GM12878 (cell line): Measurements from ENCODE around the gene ITGA3. TPM values are rescaled to one million over a fixed set of nuclear protein-coding genes. Genes with fewer than 3 reads are reported as not detected.

Experiments
- ATAC-seq: fragments of 200-7000 bp; cut with Tn5 transposase; 3 replicates; pipeline ENCODE4 v1.9.1; 2020; ENCODE audit warnings: mild to moderate bottlenecking, moderate library complexity
- BruUV-seq: library from RNA; stranded (reverse); fragments of 400-500 nt; replicated peaks from 2 replicates; lab custom pipeline; 2021; lab: Mats Ljungman, UMichigan
- CTCF ChIA-PET: fragments of 300-600 bp; sonication (Branson Sonifier 250); formaldehyde crosslinking; extraction: SDS; loops from one replicate; lab custom pipeline; 2021; ENCODE audit warnings: inconsistent platforms; lab: Yijun Ruan, JAX
- POLR2A ChIA-PET: fragments of 350-600 bp; formaldehyde crosslinking; extraction: SDS; loops from one replicate; lab custom pipeline; 2021; ENCODE audit warnings: inconsistent platforms; lab: Charles Lee
- RAD21 ChIA-PET: fragments of 300-600 bp; sonication (Branson Sonifier 250); formaldehyde crosslinking; loops from one replicate; lab custom pipeline; 2023; ENCODE audit warnings: antibody characterized with exemption; ENCODE audit not compliant: unreplicated experiment; lab: Charles Lee
- SMC1A ChIA-PET: fragments of 300-600 bp; sonication (Branson Sonifier 250); formaldehyde crosslinking; loops from one replicate; lab custom pipeline; 2023; ENCODE audit not compliant: unreplicated experiment, uncharacterized antibody; lab: Charles Lee
- DNase-seq: peaks from one replicate; pipeline ENCODE4 v3.0.0-alpha.2; 2011; ENCODE audit warnings: low read depth, low spot score
- FAIRE-seq: peaks from 3 replicates; lab custom pipeline; 2011; peaks lifted over from hg19 to GRCh38; lab: Jason Lieb, UNC
- H2AFZ ChIP-seq: 2 replicates; pipeline ENCODE4 v1.6.0; 2011; ENCODE audit warnings: low read depth, low read length, control low read depth; ENCODE audit not compliant: control insufficient read depth
- H3K27ac ChIP-seq: 2 replicates; pipeline ENCODE4 v1.5.1; 2011; ENCODE audit warnings: control low read depth; ENCODE audit not compliant: control insufficient read depth, insufficient read depth
- H3K27me3 ChIP-seq, 2 experiments: replicated peaks in 1 of 2; 2 replicates each; pipeline versions ENCODE4 v1.6.0 to v1.6.1; 2011; ENCODE audit warnings: low read length in 1 of 2; ENCODE audit not compliant: control insufficient read depth in 2 of 2, insufficient read depth in 2 of 2
- H3K36me3 ChIP-seq, 2 experiments: 2 replicates each; pipeline ENCODE4 v1.5.1; 2011; ENCODE audit warnings: low read length in 1 of 2; ENCODE audit not compliant: control insufficient read depth in 2 of 2, insufficient read depth in 2 of 2
- H3K4me1 ChIP-seq: 2 replicates; pipeline ENCODE4 v1.6.1; 2011; ENCODE audit warnings: mild to moderate bottlenecking, low read length, moderate library complexity, mixed read lengths; ENCODE audit not compliant: control insufficient read depth, insufficient read depth
- H3K4me2 ChIP-seq: 2 replicates; pipeline ENCODE4 v1.6.0; 2011; ENCODE audit warnings: control low read depth; ENCODE audit not compliant: control insufficient read depth, insufficient read depth
- H3K4me3 ChIP-seq: fragments of 200-600 bp; sonication (generic); 2 replicates; pipeline ENCODE4 v1.5.1; 2016
- H3K79me2 ChIP-seq: 2 replicates; pipeline ENCODE4 v1.6.0; 2011; ENCODE audit warnings: low read length; ENCODE audit not compliant: control insufficient read depth, insufficient read depth
- H3K9ac ChIP-seq: 2 replicates; pipeline ENCODE4 v1.8.0; 2011; ENCODE audit warnings: low read length, control low read depth, mixed read lengths; ENCODE audit not compliant: control insufficient read depth, insufficient read depth
- H3K9me3 ChIP-seq: replicated peaks from 3 replicates; pipeline ENCODE4 v1.5.1; 2011; ENCODE audit warnings: mild to moderate bottlenecking, low read length; ENCODE audit not compliant: control insufficient read depth, insufficient read depth
- H4K20me1 ChIP-seq: 2 replicates; pipeline ENCODE4 v1.6.0; 2011; ENCODE audit not compliant: control insufficient read depth, insufficient read depth
- CREB1 ChIP-seq: IDR thresholded peaks from 2 replicates; pipeline ENCODE4 v1.6.1; 2012; ENCODE audit warnings: low read depth, mild to moderate bottlenecking, inconsistent platforms
- ETV6 ChIP-seq, 2 experiments: fragments of 450-650 bp in 1 of 2; IDR thresholded peaks in 1 of 2; conservative IDR thresholded peaks in 1 of 2; 2 replicates each; pipeline ENCODE4 v1.6.1; 2014; ENCODE audit warnings: antibody characterized with exemption in 1 of 2, borderline replicate concordance in 1 of 2, low read depth in 1 of 2, mild to moderate bottlenecking in 1 of 2, moderate library complexity in 1 of 2
- IKZF1 ChIP-seq: fragments of 450-650 bp; conservative IDR thresholded peaks from 2 replicates; pipeline ENCODE4 v1.6.1; 2017; ENCODE audit warnings: antibody characterized with exemption, mild to moderate bottlenecking
- IRF5 ChIP-seq: fragments of 450-650 bp; IDR thresholded peaks from 2 replicates; pipeline ENCODE4 v1.6.1; 2017; ENCODE audit warnings: borderline replicate concordance
- KDM1A ChIP-seq: fragments of 200-600 bp; sonication (generic); IDR thresholded peaks from 2 replicates; pipeline ENCODE4 v1.6.1; 2016; ENCODE audit warnings: borderline replicate concordance
- LARP7 ChIP-seq: fragments of 450-650 bp; IDR thresholded peaks from 2 replicates; pipeline ENCODE4 v1.6.1; 2017; ENCODE audit warnings: mild to moderate bottlenecking
- POLR2AphosphoS2 ChIP-seq: IDR thresholded peaks from 2 replicates; pipeline ENCODE4 v1.6.1; 2011; ENCODE audit warnings: low read depth, mild to moderate bottlenecking, low read length, improper control_type of control experiment, moderate library complexity
- RAD51 ChIP-seq: fragments of 450-650 bp; IDR thresholded peaks from 2 replicates; pipeline ENCODE4 v1.6.1; 2016; ENCODE audit warnings: moderate library complexity, mild to moderate bottlenecking, inconsistent platforms
- REST ChIP-seq: IDR thresholded peaks from 2 replicates; pipeline ENCODE4 v1.6.1; 2012; ENCODE audit warnings: mild to moderate bottlenecking, low read depth, low read length
- SMC3 ChIP-seq: IDR thresholded peaks from 2 replicates; pipeline ENCODE4 v1.6.1; 2011; ENCODE audit warnings: low read length, improper control_type of control experiment, borderline replicate concordance
- TBL1XR1 ChIP-seq: IDR thresholded peaks from 2 replicates; pipeline ENCODE4 v1.6.1; 2012; ENCODE audit warnings: low read depth, low read length, improper control_type of control experiment
- TCF12 ChIP-seq: IDR thresholded peaks from 2 replicates; pipeline ENCODE4 v1.6.1; 2011; ENCODE audit warnings: low read depth, mild to moderate bottlenecking, low read length
- WGBS: methylation state at CpG from one replicate; pipeline ENCODE4 v1.1.6; 2016; ENCODE audit warnings: low lambda C conversion rate; ENCODE audit not compliant: insufficient replicate concordance, insufficient coverage; ENCODE audit errors: missing lambda C conversion rate; 5-methylcytosine and 5-hydroxymethylcytosine counted together
- in situ Hi-C: fragments of 300-500 bp; cut with MboI; formaldehyde crosslinking; loops from 9 replicates; pipeline ENCODE4 v1.14.3; 2018; ENCODE audit warnings: mixed read lengths
- intact Hi-C: fragments of 100-400 bp; cut with micrococcal nuclease; formaldehyde crosslinking; loops from one replicate; pipeline ENCODE4 v1.14.2; 2022; ENCODE audit not compliant: unreplicated experiment
- polyA plus RNA-seq, 11 experiments: library from polyadenylated mRNA; depleted of rRNA in 4 of 11; unstranded in 6 of 11; stranded (reverse) in 5 of 11; fragments of >200 nt; fragmentation: Nextera tagmentation in 4 of 11; fragmentation: Illumina TruSeq in 1 of 11; extraction: Ambion mirVana in 4 of 11; extraction: Trizol in 1 of 11; gene quantifications; 1 replicate in 1 of 11; 2 replicates in 10 of 11; pipeline versions ENCODE4 v1.2.1 to v1.2.3, GENCODE V29; 2011 to 2016; ENCODE audit warnings: inconsistent platforms in 2 of 11, missing spikeins in 2 of 11, low read depth in 1 of 11
- total RNA-seq, 4 experiments: library from RNA; depleted of rRNA in 3 of 4; stranded (reverse); fragments of >200 nt in 3 of 4; fragmentation: Illumina TruSeq in 1 of 4; extraction: Trizol in 1 of 4; gene quantifications; 2 replicates each; pipeline versions ENCODE4 v1.2.1 to v1.2.3, GENCODE V29; 2013 to 2021

The ITGA3 gene
- total and polyA plus RNA-seq, 10 of the 15 experiments (the other 5 are each of a cell fraction or from before 2014, with no cell fraction given), result 0.29 to 13.4 (median 6.6) TPM

- ATAC-seq, result no peak
- ChIA-PET POLR2A (no interaction called here), CTCF (interaction anchor here (0.6 to 2.8 kb wide), 8 partner anchors 11 to 75 kb away, joined by 3 to 9 read pairs (median 3); partner anchors contain the start of gene ITGA3), SMC1A (interaction anchor here (1.1 kb wide), 1 partner anchor 54 kb away, joined by 3 read pairs; no protein-coding TSS in a partner anchor), RAD21 (no interaction called here)
- intact Hi-C loops, result loop anchor here (1.0 kb wide), 1 partner anchor 24 kb away; the partner anchor contains the start of gene ITGA3
- no peaks in the 10 kb centered on the region for H3K9me3 ChIP-seq
- no peak for DNase-seq
- H3K4me3 ChIP-seq, result no peak overlapping the region
- no peaks in the 10 kb centered on the region for H4K20me1 ChIP-seq
- BruUV-seq, result no TSS peak
- TF ChIP-seq CREB1, result no peak
- no peak for TF ChIP-seq IRF5
- TF ChIP-seq SMC3, result no peak
- TF ChIP-seq REST, result no peak
- TF ChIP-seq KDM1A, result no peak
- TF ChIP-seq TBL1XR1, result no peak
- TF ChIP-seq TCF12, result no peak
- no peak for TF ChIP-seq ETV6 (conservative IDR thresholded peaks at IDR 0.05 in 1 of 2, IDR thresholded peaks at IDR 0.05 in 1 of 2; ENCODE audit: borderline replicate concordance in 1 of 2, low read depth in 1 of 2)
- TF ChIP-seq RAD51, result no peak
- TF ChIP-seq POLR2AphosphoS2, result no peak
- no peak for TF ChIP-seq IKZF1
- TF ChIP-seq LARP7, result no peak
- no peak overlapping the region for H3K9ac ChIP-seq
- H3K27me3 ChIP-seq, result no peaks in the 10 kb centered on the region
- H3K79me2 ChIP-seq, result no peaks in the 10 kb centered on the region
- no peak overlapping the region for H3K27ac ChIP-seq
- in situ Hi-C loops, result no loop called here
- no peak for FAIRE-seq
- H3K4me1 ChIP-seq, result peaks cover 5% of the 10 kb centered on the region; the same call in 1 of the 2 replicates
- H3K36me3 ChIP-seq, result peaks cover 0 to 4% of the 10 kb centered on the region in 2 experiments; a peak in 2 of 4 replicates
- H2AFZ ChIP-seq, result no peak overlapping the region
- 87% methylated on average over 11 of the region's 11 CpGs for WGBS
- H3K4me2 ChIP-seq, result no peak overlapping the region
These were observed 24.2 kb downstream of the ITGA3 start for GRCh38 chr17:50080096-50080480.
